GM12865 (cell line): Measurements from ENCODE around the gene BAHD1.

Experiments used
- DNase-seq: peaks from one replicate; pipeline ENCODE4 v3.0.0; 2010; ENCODE audit warnings: low read depth
- H3K4me3 ChIP-seq: 2 replicates; pipeline ENCODE4 v1.5.1; 2011; ENCODE audit warnings: mild to moderate bottlenecking, low read depth, low read length, control low read depth
- TF ChIP-seq, protein P1 (sequence below): IDR thresholded peaks from 2 replicates; pipeline ENCODE4 v1.5.1; 2011; ENCODE audit warnings: low read length, control low read depth, low read depth, inconsistent platforms; ENCODE audit not compliant: insufficient read depth; ENCODE audit errors: missing control alignments

The BAHD1 gene

DNA sequence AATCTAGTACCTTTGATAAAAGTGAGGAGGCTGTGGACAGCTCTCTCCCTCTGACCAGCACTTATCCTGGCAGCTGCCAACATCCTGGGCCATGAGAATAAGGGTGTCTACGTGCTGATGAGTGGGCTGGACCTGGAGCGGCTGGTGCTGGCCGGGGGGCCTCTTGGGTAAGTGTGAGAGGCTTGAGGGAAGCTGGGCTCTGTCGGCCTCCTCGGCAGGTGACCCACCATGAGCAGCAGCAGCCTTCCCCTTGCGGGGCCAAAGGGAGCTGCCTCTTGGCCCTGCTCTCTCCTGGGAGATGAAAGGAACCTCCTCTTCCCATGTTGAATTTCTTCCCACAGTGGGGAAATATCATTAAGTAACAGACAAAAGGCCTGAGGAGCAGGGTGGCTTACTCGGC lies 25.9 kb upstream of the BAHD1 start:
- DNase-seq = no peak
- TF ChIP-seq, protein P1, sequence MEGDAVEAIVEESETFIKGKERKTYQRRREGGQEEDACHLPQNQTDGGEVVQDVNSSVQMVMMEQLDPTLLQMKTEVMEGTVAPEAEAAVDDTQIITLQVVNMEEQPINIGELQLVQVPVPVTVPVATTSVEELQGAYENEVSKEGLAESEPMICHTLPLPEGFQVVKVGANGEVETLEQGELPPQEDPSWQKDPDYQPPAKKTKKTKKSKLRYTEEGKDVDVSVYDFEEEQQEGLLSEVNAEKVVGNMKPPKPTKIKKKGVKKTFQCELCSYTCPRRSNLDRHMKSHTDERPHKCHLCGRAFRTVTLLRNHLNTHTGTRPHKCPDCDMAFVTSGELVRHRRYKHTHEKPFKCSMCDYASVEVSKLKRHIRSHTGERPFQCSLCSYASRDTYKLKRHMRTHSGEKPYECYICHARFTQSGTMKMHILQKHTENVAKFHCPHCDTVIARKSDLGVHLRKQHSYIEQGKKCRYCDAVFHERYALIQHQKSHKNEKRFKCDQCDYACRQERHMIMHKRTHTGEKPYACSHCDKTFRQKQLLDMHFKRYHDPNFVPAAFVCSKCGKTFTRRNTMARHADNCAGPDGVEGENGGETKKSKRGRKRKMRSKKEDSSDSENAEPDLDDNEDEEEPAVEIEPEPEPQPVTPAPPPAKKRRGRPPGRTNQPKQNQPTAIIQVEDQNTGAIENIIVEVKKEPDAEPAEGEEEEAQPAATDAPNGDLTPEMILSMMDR = no peak
- H3K4me3 ChIP-seq = no peak overlapping the region

DNA sequence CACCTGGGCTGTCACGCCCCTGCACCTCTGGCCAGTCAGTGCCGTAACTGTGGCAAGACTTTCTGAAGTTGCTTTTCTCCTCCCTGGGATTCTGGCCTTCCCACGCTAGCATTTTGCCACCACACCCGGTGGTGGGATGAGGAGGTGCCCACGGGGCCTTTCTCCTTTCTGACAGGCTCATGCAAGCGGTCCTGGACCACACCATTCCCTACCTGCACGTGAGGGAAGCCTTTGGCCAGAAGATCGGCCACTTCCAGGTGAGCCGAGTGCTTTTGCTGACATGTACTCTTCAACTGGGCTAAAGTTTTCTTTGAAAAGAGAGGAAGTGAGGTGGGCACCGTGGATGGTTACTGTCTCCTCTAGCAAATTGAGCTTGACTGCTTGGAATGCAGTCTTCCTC lies 25.5 kb upstream of the BAHD1 start:
- no peak for DNase-seq
- TF ChIP-seq, protein P1 = no peak
- no peak overlapping the region for H3K4me3 ChIP-seq

DNA sequence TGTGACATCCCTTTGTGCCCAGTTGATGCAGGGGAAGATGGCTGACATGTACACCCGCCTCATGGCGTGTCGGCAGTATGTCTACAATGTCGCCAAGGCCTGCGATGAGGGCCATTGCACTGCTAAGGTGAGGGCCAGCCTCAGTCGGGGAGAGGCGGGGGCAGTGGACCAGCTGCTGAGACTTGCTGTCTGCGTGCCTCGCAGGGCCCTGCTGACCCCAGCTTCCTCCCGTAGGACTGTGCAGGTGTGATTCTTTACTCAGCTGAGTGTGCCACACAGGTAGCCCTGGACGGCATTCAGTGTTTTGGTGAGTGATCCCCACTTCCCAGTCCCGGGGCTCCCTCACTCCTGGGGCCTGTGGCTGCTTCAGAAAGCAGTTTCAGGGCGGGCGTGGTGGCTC lies 24.7 kb upstream of the BAHD1 start:
- DNase-seq = no peak
- TF ChIP-seq, protein P1 = no peak
- H3K4me3 ChIP-seq = no peak overlapping the region

DNA sequence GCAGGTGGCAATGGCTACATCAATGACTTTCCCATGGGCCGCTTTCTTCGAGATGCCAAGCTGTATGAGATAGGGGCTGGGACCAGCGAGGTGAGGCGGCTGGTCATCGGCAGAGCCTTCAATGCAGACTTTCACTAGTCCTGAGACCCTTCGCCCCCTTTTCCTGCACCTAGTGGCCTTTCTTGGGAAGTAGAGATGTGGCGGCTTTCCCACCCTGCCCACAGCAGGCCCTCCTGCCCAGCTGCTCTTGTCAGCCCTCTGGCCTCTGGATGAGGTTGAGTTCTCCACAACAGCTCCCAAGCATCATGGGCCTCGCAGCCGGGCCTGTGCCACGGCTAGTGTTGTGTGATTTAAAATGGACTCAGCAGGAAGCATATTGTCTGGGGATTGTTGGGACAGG lies 22.6 kb upstream of the BAHD1 start:
- TF ChIP-seq, protein P1 = no peak
- no peak overlapping the region for H3K4me3 ChIP-seq
- DNase-seq = no peak

DNA sequence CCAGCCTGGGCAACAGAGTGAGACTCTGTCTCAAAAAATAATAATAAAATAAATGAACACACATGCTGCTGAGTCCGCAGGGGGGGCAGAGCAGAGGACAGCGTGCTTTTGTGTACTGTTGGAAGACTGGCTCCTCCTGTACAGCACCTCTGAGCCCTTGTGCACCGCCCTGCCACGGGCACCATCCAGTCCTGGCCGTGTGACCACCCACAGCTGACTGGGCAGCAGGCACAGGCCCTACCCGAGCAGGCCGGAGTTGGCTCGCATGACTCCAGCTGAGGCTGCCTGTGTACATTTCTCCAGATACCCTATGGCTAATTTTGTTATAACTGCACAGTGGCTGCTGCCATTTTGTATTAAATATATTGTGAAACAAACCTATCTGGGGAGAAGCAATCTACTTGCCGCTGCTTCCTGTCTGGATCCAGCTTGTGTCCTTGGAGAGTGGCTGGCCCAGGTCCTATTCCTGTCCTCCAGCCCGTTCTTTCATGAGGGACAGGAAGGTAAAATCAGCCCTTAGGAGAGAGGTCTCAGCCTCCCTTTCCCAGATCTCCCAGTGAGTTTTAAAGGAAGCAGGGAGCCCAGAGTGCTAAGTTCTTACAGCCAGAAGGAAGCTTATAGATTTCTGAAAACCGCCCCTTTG lies 20.6 kb upstream of the BAHD1 start:
- TF ChIP-seq, protein P1 = no peak
- DNase-seq = no peak
- no peak overlapping the region for H3K4me3 ChIP-seq

DNA sequence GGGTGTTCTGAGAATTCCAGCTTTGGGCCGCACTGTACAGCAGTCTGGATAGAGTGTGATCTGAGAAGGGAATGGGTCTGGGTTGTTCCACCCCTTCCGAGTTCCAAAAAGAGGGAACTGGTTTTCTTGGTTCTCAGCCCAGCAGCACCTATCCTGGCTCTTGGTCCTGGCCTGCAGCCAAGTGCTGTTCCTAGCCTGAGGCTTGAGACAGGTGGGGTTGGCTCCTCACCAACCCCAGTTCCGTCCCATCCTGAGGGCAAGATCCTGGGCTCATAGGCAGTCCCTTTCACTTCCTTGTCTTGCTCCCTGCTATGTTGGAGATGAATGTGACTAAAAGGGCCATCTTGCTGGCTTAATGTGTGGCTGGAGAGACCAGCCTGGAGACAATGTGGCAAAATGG lies 20.0 kb upstream of the BAHD1 start:
- H3K4me3 ChIP-seq = no peak overlapping the region
- no peak for DNase-seq
- TF ChIP-seq, protein P1 = no peak
